ENCODE results near the gene PPP1R12B. TPM values are rescaled to one million over a fixed set of nuclear protein-coding genes. Genes with fewer than 3 reads are reported as not detected.
"Not testable (repeated sequence)": the region's sequence is repeated elsewhere in the genome, so short reads cannot be mapped to it uniquely, and the experiment has no call there.

The PPP1R12B gene
- total RNA-seq, 2 experiments from 2014 or later, result 13.0 to 14.1 TPM

DNA sequence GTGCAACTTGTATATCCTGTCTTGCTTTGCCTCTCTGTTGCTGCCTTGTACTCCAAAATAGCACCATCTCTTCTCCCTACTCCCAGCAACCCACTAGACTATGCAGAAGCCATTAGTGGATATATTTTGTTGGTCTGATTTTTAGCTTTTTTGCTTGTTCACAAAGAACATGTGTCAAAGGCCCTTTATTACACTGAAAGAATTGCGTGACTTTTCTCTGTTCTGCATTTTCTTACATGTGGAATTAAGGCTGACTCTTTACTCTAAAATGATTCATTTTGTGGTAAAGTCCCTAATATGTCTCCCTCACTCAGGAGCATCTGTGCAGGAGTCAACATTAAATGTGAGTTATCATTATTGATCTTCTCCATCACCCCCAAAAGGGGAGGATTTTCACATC is 182.2 kb downstream of the PPP1R12B start:
- POLR2A ChIA-PET; DNase-seq; H3K27ac Mint-ChIP-seq; H3K27me3 Mint-ChIP-seq; CTCF ChIA-PET; H3K4me1 Mint-ChIP-seq (ENCODE audit: low read depth); ATAC-seq; intact Hi-C loops (cut with micrococcal nuclease); H3K9me3 Mint-ChIP-seq; H3K4me3 Mint-ChIP-seq; H3K36me3 Mint-ChIP-seq (ENCODE audit: low read depth): not testable (repeated sequence)

DNA sequence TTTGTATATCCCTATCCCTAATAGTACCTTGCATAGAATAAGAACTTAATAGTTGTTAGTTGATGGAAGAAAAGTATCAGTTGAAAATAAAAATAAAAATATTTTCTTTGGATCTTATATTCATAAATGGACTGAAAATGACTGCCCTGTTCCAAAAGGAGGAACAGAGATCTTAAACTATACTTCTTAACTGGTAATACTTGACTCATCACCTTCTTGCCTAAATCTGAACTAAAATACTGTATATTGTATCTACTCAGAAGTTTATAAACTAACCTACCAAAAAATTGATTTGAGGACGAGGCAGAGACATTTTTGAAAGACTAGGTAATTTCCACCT is 182.9 kb downstream of the PPP1R12B start:
- TF ChIP-seq, protein P1, sequence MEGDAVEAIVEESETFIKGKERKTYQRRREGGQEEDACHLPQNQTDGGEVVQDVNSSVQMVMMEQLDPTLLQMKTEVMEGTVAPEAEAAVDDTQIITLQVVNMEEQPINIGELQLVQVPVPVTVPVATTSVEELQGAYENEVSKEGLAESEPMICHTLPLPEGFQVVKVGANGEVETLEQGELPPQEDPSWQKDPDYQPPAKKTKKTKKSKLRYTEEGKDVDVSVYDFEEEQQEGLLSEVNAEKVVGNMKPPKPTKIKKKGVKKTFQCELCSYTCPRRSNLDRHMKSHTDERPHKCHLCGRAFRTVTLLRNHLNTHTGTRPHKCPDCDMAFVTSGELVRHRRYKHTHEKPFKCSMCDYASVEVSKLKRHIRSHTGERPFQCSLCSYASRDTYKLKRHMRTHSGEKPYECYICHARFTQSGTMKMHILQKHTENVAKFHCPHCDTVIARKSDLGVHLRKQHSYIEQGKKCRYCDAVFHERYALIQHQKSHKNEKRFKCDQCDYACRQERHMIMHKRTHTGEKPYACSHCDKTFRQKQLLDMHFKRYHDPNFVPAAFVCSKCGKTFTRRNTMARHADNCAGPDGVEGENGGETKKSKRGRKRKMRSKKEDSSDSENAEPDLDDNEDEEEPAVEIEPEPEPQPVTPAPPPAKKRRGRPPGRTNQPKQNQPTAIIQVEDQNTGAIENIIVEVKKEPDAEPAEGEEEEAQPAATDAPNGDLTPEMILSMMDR (IDR thresholded peaks at IDR 0.05), result no peak
- intact Hi-C loops (cut with micrococcal nuclease), result no loop called here
- no peak overlapping the region for H3K4me3 Mint-ChIP-seq
- H3K4me1 Mint-ChIP-seq (ENCODE audit: low read depth), result peaks cover 5% of the 10 kb centered on the region
- no peak for ATAC-seq
- CTCF ChIA-PET, result no interaction called here
- POLR2A ChIA-PET, result no interaction called here
- H3K27ac Mint-ChIP-seq, result peak overlapping the region; percentile 39
- H3K27me3 Mint-ChIP-seq, result no peaks in the 10 kb centered on the region
- no peaks in the 10 kb centered on the region for H3K9me3 Mint-ChIP-seq
- no peaks in the 10 kb centered on the region for H3K36me3 Mint-ChIP-seq (ENCODE audit: low read depth)
- DNase-seq, result no peak

DNA sequence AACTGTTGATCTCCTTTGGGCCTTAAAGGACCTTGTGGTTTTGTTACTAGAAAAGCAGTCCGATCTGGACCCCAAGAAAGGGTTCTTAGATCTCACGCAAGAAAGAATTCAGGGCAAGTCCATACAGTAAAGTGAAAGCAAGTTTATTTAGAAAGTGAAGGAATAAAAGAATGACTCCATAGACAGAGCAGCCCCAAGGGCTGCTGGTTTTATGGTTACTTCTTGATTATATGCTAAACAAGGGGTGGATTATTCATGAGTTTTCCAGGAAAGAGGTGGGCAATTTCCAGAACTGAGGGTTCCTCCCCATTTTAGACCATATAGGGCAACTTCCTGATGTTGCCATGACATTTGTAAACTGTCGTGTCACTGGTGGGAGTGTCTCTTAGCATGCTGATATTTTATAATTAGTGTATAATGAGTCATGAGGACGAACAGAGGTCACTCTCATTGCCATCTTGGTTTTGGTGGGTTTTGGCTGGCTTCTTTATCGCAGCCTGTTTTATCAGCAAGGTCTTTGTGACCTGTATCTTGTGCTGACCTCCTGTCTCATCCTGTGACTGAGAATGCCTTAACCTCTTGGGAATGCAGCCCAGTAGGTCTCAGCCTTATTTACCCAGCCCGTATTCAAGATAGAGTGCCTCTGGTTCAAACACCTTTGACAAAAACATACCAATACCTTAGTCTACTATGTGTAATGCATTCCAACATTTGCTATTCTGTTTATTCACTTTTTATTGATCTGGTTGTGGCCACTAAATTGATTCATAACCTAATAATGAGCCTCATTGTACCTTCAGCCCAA is 183.5 kb downstream of the PPP1R12B start:
- H3K36me3 Mint-ChIP-seq (ENCODE audit: low read depth); POLR2A ChIA-PET; H3K4me1 Mint-ChIP-seq (ENCODE audit: low read depth); intact Hi-C loops (cut with micrococcal nuclease); H3K4me3 Mint-ChIP-seq; CTCF ChIA-PET; H3K9me3 Mint-ChIP-seq; H3K27me3 Mint-ChIP-seq: not testable (repeated sequence)
- ATAC-seq, result peak; percentile 47
- peak overlapping the region; percentile 39 for H3K27ac Mint-ChIP-seq
- DNase-seq, result peak; percentile 28

DNA sequence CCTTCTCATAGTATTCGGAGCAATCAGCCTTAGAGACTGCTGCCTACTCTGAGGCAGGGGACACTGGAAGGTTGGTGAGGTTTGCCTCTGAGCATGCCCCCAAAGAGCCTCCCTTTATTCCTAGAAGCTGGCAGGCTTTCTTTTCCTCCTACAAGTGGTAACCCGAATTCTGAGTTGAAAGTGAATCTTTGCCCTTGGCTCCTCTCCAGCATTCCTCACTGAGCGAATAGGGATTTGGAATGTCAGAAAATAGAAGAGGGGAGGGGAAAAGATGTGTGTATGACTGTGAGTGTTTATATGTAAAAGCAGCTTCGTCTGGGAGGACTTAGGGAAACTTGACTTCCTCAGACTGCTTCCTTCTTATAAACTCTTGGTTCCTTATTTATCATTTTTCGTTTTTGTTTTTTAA is 190.7 kb downstream of the PPP1R12B start:
- intact Hi-C loops (cut with micrococcal nuclease); H3K4me3 Mint-ChIP-seq; H3K9me3 Mint-ChIP-seq; H3K36me3 Mint-ChIP-seq (ENCODE audit: low read depth); POLR2A ChIA-PET; H3K4me1 Mint-ChIP-seq (ENCODE audit: low read depth); H3K27me3 Mint-ChIP-seq; H3K27ac Mint-ChIP-seq; ATAC-seq; CTCF ChIA-PET; DNase-seq: not testable (repeated sequence)

DNA sequence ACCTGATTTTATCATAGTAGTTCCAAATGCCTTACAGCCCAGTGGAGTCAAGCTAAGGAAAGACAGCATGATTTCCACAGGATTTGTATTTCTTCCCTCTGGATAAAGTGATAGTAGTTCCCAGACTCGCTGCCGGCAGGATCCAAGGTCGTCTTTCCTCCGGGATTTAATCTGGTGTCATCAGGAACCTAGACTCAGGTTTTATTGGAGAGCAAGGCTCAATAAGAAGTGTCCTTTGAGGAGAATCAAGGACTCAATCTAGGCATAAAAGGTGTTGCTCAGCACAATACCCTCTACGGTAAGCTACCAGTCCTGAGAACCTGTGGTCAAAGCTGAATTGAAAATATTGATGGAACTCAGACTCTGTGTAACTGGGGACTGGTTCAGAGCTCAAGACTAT is 191.1 kb downstream of the PPP1R12B start:
- H3K4me3 Mint-ChIP-seq; DNase-seq; intact Hi-C loops (cut with micrococcal nuclease); H3K27me3 Mint-ChIP-seq; H3K36me3 Mint-ChIP-seq (ENCODE audit: low read depth); CTCF ChIA-PET; POLR2A ChIA-PET; H3K4me1 Mint-ChIP-seq (ENCODE audit: low read depth); H3K9me3 Mint-ChIP-seq; H3K27ac Mint-ChIP-seq; ATAC-seq: not testable (repeated sequence)

DNA sequence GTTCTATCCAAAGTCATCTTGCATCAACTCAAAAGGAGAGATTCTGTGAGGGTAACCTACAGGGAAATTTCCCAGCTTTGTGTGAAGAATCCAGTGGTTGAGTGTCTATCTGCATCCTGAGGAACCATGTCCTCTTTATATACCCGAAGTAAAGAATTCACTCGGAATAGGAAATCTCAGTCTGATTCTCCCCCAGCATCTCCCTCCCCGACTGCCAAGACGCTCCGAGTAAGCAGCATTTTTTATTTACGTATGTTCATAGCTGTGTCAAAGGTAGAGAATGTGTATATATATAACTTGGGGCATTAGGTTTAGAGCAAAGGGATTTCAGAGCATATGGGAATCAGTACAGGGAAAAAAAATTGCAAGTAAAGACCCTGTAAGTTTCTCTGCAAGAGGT is 191.5 kb downstream of the PPP1R12B start:
- no peak overlapping the region for H3K27ac Mint-ChIP-seq
- TF ChIP-seq, protein P1 (IDR thresholded peaks at IDR 0.05), result no peak
- H3K4me1 Mint-ChIP-seq (ENCODE audit: low read depth), result no peaks in the 10 kb centered on the region
- ATAC-seq (no peak), DNase-seq (no peak)
- ChIA-PET POLR2A (no interaction called here), CTCF (no interaction called here)
- intact Hi-C loops (cut with micrococcal nuclease), result no loop called here
- no peak overlapping the region for H3K4me3 Mint-ChIP-seq
- no peaks in the 10 kb centered on the region for H3K36me3 Mint-ChIP-seq (ENCODE audit: low read depth)
- H3K9me3 Mint-ChIP-seq, result no peaks in the 10 kb centered on the region
- H3K27me3 Mint-ChIP-seq, result no peaks in the 10 kb centered on the region

DNA sequence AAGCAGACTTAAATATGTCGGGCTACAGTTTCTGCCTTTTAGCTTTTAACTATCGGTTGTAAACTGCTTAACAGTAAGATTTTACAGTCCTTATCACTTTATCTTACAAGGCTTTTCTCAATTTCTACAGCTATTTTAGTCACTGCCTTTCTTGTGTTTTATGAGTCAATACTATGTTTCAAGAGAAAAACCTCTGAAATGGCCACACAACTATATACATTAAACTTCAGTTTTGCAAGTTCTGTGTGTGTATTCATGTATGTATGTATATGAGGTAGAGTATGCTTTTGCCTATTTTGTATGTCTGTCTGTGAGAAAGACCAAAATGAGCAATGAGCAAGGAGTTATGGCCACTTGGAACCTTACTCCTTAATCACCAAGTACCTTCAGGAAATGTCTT is 191.9 kb downstream of the PPP1R12B start:
- POLR2A ChIA-PET, result no interaction called here
- CTCF ChIA-PET, result no interaction called here
- ATAC-seq (no peak), DNase-seq (no peak)
- Mint-ChIP-seq H3K27ac (no peak overlapping the region), H3K9me3 (no peaks in the 10 kb centered on the region), H3K4me1 (ENCODE audit: low read depth) (no peaks in the 10 kb centered on the region), H3K27me3 (no peaks in the 10 kb centered on the region), H3K36me3 (ENCODE audit: low read depth) (no peaks in the 10 kb centered on the region), H3K4me3 (no peak overlapping the region)
- intact Hi-C loops (cut with micrococcal nuclease), result no loop called here
- TF ChIP-seq, protein P1 (IDR thresholded peaks at IDR 0.05), result no peak

DNA sequence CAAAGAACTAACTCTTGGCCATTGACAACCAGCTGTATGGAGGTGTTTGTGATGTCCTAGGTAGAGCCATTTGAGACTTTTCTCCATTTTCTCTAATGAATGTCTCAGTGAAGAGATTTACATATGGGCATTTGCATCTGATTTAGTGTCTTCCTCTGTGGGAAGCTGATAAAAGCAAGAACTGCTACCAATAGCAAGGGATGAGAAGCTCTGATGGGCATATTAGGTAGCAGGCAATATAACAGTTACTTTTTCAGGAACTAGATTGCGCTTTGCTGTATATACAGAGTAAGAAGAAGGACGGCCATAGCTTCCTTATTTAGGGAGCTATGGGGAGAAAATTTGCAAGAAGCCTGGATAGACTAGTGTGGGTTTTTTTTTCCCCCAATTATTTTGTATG is 192.4 kb downstream of the PPP1R12B start:
- POLR2A ChIA-PET; H3K27ac Mint-ChIP-seq; intact Hi-C loops (cut with micrococcal nuclease); ATAC-seq; H3K9me3 Mint-ChIP-seq; H3K4me1 Mint-ChIP-seq (ENCODE audit: low read depth); H3K4me3 Mint-ChIP-seq; DNase-seq; H3K36me3 Mint-ChIP-seq (ENCODE audit: low read depth); CTCF ChIA-PET; H3K27me3 Mint-ChIP-seq: not testable (repeated sequence)

DNA sequence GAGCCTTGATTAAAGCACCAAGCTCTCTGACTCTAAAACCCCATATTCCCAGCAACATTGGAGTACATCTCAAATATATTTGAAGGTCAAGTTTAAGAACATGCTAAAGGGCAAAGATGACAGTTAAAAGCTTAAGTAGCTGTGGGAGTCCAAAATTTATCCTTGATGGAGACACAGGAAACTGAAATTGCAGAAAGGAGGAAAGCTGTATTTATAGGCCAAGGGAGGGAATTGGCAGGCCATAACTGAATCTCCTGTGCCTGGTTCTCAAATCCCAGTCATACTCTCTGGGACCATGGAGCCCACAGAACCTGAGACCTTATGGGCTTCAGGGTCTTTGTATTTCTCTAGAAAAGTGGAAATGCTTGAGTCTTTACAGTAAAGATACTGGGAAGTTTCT is 193.9 kb downstream of the PPP1R12B start:
- POLR2A ChIA-PET; ATAC-seq; H3K4me1 Mint-ChIP-seq (ENCODE audit: low read depth); H3K27me3 Mint-ChIP-seq; H3K27ac Mint-ChIP-seq; H3K4me3 Mint-ChIP-seq; H3K9me3 Mint-ChIP-seq; DNase-seq; intact Hi-C loops (cut with micrococcal nuclease); CTCF ChIA-PET; H3K36me3 Mint-ChIP-seq (ENCODE audit: low read depth): not testable (repeated sequence)

DNA sequence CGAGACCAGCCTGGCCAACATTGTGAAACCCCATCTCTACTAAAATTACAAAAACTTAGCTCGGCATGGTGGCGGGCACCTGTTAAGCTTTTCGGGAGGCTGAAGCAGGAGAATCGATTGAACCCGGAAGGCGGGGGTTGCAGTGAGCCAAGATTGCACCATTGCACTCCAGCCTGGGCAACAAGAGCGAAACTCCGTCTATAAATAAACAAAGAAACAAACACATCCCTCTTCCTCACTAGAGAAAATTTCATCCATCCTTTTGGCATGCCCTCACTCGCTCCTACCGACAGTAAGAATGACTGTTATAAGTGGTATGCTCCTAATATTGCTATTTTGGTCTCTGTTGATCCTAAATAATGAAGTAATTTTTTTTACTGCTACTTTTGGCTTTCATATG is 195.0 kb downstream of the PPP1R12B start:
- H3K27me3 Mint-ChIP-seq; H3K36me3 Mint-ChIP-seq (ENCODE audit: low read depth); ATAC-seq; H3K9me3 Mint-ChIP-seq; intact Hi-C loops (cut with micrococcal nuclease); H3K4me3 Mint-ChIP-seq; POLR2A ChIA-PET; H3K27ac Mint-ChIP-seq; H3K4me1 Mint-ChIP-seq (ENCODE audit: low read depth); DNase-seq: not testable (repeated sequence)
- CTCF ChIA-PET, result interaction anchor here (0.9 kb wide), 1 partner anchor 82 kb away, joined by 3 read pairs; no protein-coding TSS in a partner anchor

Data from activated CD8-positive, alpha-beta T cell treated with anti-CD3 and anti-CD28 coated beads for 36 hours (primary cell).